HG03103 (cell line): ENCODE results near the gene MYO5C.
A peak's percentile ranks its signal among the peaks of the same experiment; 100 is the strongest.

Experiments used
- ATAC-seq: cut with Tn5 transposase; IDR thresholded peaks from one replicate; pipeline ENCODE4 v1.9.1; 2021; ENCODE audit warnings: low read depth; ENCODE audit not compliant: unreplicated experiment

The MYO5C gene

GRCh38 chr15:52218371-52218770 is 77.2 kb downstream of the MYO5C start:
- ATAC-seq, result no peak

- ATAC-seq, result no peak
These were observed 78.4 kb downstream of the MYO5C start for GRCh38 chr15:52217186-52217585.

- ATAC-seq, result no peak
These were observed 81.1 kb downstream of the MYO5C start for GRCh38 chr15:52214553-52214952.

GRCh38 chr15:52213206-52213605 is 82.4 kb downstream of the MYO5C start:
- no peak for ATAC-seq

GRCh38 chr15:52208306-52208946 is 87.2 kb downstream of the MYO5C start:
- peak; percentile 90 for ATAC-seq

- no peak for ATAC-seq
These were observed 88.4 kb downstream of the MYO5C start for GRCh38 chr15:52207191-52207590.

- ATAC-seq, result no peak
These were observed 89.2 kb downstream of the MYO5C start for GRCh38 chr15:52206446-52206845.

GRCh38 chr15:52204657-52205056 is 90.9 kb downstream of the MYO5C start:
- ATAC-seq, result no peak

GRCh38 chr15:52200831-52201365 is 94.7 kb downstream of the MYO5C start:
- ATAC-seq, result no peak

GRCh38 chr15:52199271-52199670 is 96.3 kb downstream of the MYO5C start:
- ATAC-seq, result no peak

- no peak for ATAC-seq
These were observed 98.7 kb downstream of the MYO5C start for GRCh38 chr15:52196891-52197290.

- ATAC-seq, result no peak
These were observed 101.8 kb downstream of the MYO5C start for GRCh38 chr15:52193791-52194190.

- ATAC-seq, result no peak
These were observed 102.3 kb downstream of the MYO5C start for GRCh38 chr15:52193321-52193720.

- no peak for ATAC-seq
These were observed 104.4 kb downstream of the MYO5C start, which contains the start of gene GNB5 for GRCh38 chr15:52191207-52191606. GNB5 (minus strand) TSS chr15:52191392; CDS start chr15:52184676, 6,716 bp downstream.

- ATAC-seq, result no peak
These were observed 108.7 kb downstream of the MYO5C start for GRCh38 chr15:52186651-52187486.

- ATAC-seq, result no peak
These were observed 110.4 kb downstream of the MYO5C start for GRCh38 chr15:52185151-52185561.

GRCh38 chr15:52184721-52185120 is 110.9 kb downstream of the MYO5C start:
- no peak for ATAC-seq

- ATAC-seq, result no peak
These were observed 111.9 kb downstream of the MYO5C start for GRCh38 chr15:52183562-52184173.

- no peak for ATAC-seq
These were observed 113.4 kb downstream of the MYO5C start for GRCh38 chr15:52181938-52182780.

GRCh38 chr15:52180851-52181450 is 114.7 kb downstream of the MYO5C start:
- ATAC-seq, result no peak
